Putamen (tissue), 1 donor: Measurements from ENCODE around the gene MT1A.

Source experiments
- DNase-seq: peaks from one replicate; pipeline ENCODE4 v3.0.0-alpha.2; 2016; ENCODE audit warnings: low spot score

MT1A gene

DNA sequence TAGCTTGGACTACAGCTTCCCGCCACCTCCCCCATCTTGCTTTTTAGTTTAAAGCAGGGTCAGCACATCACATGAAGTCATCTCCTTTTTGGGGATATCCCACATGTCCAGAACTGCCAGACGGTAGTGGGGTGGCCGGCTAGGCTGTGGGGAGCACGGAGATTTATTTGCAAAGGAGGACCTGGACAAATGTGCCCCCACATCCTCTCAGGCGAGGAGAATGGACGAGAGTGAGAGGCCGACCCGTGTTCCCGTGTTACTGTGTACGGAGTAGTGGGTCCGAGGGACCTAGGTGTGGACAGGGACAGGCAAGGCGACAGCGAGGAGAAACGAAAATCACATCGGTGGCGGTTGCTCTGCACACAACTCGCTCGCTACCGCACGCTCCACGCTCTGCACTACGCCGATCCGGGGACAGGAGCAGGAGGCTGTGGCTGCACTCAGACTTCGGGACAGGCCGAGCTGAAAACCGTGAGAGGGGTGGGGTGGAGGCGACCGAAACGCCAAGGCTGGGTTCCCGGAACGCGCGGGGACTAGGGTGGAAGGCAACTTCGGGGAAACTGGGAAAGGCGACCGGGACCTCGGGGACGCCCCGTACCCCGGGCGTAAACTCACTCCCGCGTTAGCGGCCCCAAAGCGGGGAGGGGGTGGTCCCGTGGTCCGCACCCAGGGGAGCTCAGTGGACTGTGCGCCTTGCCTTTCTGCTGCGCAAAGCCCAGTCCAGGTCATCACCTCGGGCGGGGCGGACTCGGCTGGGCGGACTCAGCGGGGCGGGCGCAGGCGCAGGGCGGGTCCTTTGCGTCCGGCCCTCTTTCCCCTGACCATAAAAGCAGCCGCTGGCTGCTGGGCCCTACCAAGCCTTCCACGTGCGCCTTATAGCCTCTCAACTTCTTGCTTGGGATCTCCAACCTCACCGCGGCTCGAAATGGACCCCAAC lies at the start of gene MT1A:
TSS of gene MT1A (plus strand) at position 853 of the 937 bp plus-strand sequence. CDS start at position 926, 73 bp downstream.
- DNase-seq = no peak

DNA sequence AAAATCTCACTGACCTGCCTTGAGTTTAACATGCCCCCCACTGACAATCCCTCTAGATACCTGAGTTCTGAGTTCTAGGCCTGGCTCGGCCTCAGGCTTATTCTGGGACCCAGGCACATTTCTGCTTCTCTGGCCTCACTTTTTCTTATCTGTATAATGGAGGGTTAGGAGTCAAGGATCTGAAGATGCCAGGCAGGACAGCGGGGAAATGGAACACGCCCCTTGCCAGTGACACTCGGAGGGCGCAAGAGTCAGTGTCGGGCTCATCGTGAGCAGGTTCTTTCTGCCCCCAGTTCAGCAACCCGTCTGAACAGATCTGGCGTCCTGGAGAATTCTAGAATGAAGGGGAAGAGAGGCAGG lies 49.7 kb upstream of the MT1A start:
- no peak for DNase-seq

GRCh38 chr16:56589141-56590039 lies 49.1 kb upstream of the MT1A start, which contains the start of gene MT3:
TSS of gene MT3 (plus strand) at chr16:56589528. CDS start at chr16:56589591, 63 bp downstream.
- DNase-seq = peak; percentile 70

- peak; percentile 29 for DNase-seq
These were observed 46.9 kb upstream of the MT1A start for GRCh38 chr16:56591377-56592060.

DNA sequence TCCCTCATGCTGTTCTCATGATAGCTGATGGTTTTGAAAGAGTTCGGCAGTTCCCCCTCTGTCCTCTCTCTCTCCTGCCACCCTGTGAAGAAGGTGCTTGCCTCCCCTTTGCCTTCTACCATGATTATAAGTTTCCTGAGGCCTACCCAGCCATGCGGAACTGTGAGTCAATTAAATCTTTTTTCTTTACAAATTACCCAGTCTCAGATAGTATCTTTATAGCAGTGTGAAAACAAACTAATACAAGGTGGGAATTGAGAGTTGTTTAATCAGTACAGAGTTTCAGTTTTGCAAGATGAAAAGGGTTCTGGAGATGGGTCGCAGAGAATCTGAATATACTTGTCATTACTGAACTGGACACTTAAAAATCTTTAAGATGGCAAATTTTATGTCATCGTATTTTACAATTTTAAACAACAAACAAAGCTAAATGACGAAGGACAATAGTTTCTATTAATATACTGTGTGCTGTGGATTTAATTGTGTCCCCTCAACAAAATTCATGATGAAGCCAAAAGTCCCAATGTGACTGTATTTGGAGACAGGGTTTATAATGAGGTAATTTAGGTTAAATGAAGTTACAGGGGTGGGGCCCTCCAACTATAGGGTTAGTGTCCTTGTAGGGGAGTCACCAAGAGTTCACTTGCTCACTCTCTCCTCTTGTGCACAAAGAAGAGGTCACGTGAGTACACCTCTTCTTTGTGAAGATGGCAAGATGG lies 44.7 kb upstream of the MT1A start:
- DNase-seq = no peak

- no peak for DNase-seq
These were observed 44.2 kb upstream of the MT1A start for GRCh38 chr16:56594292-56594619.

GRCh38 chr16:56600398-56600999 lies 38.0 kb upstream of the MT1A start:
- DNase-seq = no peak

DNA sequence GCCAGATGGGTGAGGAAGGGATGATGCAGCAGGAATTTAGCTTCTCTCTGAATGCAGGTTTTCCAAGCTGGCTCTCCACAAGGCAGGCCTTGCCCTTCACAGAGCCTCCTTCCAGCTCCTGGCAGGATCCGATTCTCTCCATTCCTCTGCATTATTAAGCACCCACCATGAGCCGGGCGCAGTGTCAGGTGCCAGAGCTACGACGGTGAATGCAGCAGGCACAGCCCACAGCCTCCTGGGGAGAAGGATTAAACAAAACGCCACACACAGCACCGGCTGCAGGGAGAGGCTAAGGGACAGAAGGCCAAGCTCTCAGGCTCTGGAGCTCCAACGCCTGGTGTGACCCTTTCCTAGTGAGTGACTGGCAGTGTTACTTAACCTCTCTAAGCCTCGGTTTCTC lies 37.1 kb upstream of the MT1A start:
- no peak for DNase-seq

DNA sequence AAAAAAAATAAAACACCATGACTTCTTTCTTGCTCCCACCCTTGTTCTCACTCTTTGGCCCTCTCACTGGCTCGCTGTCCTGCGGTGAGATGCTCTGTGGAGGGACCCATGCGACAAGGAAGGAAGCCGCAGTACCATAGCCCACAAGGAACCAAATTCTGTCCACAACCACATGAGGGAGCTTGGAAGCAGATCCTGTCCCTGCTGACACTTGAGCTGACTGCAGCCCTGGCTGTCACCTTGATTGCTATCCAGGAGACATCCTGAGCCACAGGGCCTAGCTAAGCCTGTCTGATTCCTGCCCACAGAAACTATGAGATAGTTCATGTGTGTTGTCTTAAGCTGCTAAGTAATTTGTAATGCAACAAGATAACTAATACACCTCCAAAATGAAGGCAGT lies 34.9 kb upstream of the MT1A start:
- no peak for DNase-seq

GRCh38 chr16:56604966-56605365 lies 33.5 kb upstream of the MT1A start:
- no peak for DNase-seq

GRCh38 chr16:56605475-56605874 lies 33.0 kb upstream of the MT1A start:
- no peak for DNase-seq

DNA sequence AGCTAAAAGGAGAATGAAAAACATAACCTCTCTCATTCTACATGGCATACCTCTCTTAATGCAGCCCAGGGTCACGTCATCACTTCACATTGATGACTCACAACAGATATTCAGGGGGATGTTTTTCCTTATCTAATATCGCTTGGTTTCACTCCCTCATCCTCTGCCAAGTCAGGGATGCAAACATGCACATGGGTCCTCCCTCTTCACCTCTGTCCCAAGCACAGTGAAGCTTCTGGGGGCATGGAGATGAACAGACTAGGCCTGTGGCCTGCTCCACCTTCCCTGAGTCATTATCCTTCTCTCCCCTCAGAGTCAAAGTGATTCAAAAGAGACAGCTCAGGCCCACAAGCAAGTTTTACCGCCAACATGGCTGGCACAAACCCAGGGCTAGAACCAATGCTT lies 32.4 kb upstream of the MT1A start:
- no peak for DNase-seq

GRCh38 chr16:56606476-56607108 lies 31.9 kb upstream of the MT1A start:
- DNase-seq = no peak

- no peak for DNase-seq
These were observed 31.3 kb upstream of the MT1A start for GRCh38 chr16:56607109-56607618.

- DNase-seq = no peak
These were observed 30.8 kb upstream of the MT1A start for GRCh38 chr16:56607675-56608042.

DNA sequence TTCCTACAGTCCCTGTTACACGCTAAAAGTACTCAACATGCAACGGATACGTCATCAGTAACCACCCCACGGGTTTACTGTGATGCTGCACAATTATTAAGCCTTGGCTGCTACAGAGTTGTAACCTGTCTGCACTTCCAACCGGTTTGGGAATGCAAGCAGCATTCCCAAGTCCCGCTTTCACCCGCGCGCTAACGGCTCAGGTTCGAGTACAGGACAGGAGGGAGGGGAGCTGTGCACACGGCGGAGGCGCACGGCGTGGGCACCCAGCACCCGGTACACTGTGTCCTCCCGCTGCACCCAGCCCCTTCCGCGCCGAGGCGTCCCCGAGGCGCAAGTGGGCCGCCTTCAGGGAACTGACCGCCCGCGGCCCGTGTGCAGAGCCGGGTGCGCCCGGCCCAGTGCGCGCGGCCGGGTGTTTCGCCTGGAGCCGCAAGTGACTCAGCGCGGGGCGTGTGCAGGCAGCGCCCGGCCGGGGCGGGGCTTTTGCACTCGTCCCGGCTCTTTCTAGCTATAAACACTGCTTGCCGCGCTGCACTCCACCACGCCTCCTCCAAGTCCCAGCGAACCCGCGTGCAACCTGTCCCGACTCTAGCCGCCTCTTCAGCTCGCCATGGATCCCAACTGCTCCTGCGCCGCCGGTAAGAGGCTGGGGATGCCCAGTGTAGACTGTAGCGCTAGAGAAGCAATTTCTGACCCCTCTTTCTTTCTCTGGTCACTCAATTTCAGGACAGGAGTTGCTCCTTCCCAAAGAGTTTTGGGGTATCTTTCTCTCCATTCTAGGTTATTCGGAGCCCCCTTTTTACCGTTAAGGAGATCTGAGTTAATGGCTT lies 30.2 kb upstream of the MT1A start, which contains the start of gene MT2A:
TSS of gene MT2A (plus strand) at position 542 of the 833 bp plus-strand sequence. CDS start at position 614, 72 bp downstream.
- peak; percentile 93 for DNase-seq

DNA sequence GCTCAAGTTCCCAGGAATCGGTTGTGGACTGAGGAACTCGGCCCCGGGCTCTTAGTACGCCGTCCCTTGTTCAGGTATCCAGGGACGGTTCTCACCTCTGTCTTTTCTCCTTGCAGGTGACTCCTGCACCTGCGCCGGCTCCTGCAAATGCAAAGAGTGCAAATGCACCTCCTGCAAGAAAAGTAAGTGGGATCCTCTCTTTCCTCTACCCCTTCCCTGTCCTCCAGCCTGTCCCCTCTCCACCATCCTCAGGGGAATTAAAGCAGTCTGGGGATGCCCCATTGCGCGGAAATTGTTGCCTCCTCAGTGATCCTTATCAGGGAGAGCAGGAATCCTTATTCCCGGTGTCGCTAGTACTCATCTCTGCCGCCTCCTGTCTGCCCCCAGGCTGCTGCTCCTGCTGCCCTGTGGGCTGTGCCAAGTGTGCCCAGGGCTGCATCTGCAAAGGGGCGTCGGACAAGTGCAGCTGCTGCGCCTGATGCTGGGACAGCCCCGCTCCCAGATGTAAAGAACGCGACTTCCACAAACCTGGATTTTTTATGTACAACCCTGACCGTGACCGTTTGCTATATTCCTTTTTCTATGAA lies 29.5 kb upstream of the MT1A start:
- DNase-seq = no peak

- no peak for DNase-seq
These were observed 29.0 kb upstream of the MT1A start for GRCh38 chr16:56609463-56609921.

DNA sequence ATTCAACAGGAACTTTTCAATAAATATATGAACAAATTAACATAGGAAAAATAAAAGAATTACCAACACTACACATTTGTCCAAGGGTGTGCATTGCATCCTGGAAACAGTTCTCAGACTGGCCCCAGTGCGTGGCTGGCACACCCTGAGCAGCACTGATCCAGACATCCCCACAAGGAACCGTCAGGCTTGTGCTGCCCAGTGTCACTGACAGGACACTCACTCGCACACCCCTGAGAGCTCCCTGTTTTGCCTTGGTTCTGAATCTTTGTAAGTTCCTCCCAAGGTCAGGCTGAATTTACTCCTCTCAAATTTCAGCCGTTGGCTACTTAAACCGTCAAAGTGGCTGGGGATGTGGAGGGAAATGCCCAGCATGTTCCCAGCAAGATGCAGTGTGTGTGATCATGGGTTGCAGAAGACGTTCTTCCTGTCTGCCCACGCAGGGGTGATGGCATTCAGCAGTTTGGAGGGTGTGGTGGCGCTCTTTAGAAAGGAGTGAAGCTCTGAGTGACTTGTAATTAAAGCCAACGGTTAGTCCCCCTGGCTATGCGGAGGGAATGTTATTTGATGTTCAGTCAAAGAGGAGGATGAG lies 28.4 kb upstream of the MT1A start:
- no peak for DNase-seq
